PC-9 (cell line): Measurements from ENCODE around the gene EEF1AKMT3. TPM values are rescaled to one million over a fixed set of nuclear protein-coding genes. Genes with fewer than 3 reads are reported as not detected.

Experiments
- BruUV-seq: library from RNA; stranded (reverse); fragments of 400-500 nt; replicated peaks from 2 replicates; lab custom pipeline; 2021; lab: Mats Ljungman, UMichigan
- CTCF ChIA-PET: fragments of 300-600 bp; sonication (Branson Sonifier 250); formaldehyde crosslinking; loops from one replicate; lab custom pipeline; 2022; ENCODE audit warnings: antibody characterized with exemption; lab: Charles Lee
- POLR2A ChIA-PET: fragments of 300-600 bp; sonication (Branson Sonifier 250); formaldehyde crosslinking; loops from one replicate; lab custom pipeline; 2022; ENCODE audit warnings: antibody characterized with exemption; ENCODE audit not compliant: unreplicated experiment; lab: Charles Lee
- DNase-seq, 2 experiments: peaks; one replicate each; pipeline versions ENCODE4 v3.0.0 to v3.0.0-alpha.2; 2015 to 2022; ENCODE audit warnings: mixed read lengths in 1 of 2
- H2AFZ ChIP-seq: fragments of 200-600 bp; sonication (generic); 2 replicates; pipeline ENCODE4 v1.8.1; 2017; ENCODE audit warnings: antibody characterized with exemption
- H3F3A ChIP-seq: fragments of 200-600 bp; sonication (generic); 2 replicates; pipeline ENCODE4 v1.8.1; 2017; ENCODE audit warnings: antibody characterized with exemption, mild to moderate bottlenecking, low read depth; ENCODE audit not compliant: insufficient read depth
- H3K27ac ChIP-seq: fragments of 200-600 bp; sonication (generic); 2 replicates; pipeline ENCODE4 v1.6.1; 2016; ENCODE audit warnings: mixed run types
- H3K27me3 ChIP-seq: fragments of 200-600 bp; sonication (generic); 2 replicates; pipeline ENCODE4 v1.6.1; 2016; ENCODE audit warnings: low read depth, mixed run types; ENCODE audit not compliant: insufficient read depth
- H3K36me3 ChIP-seq: fragments of 200-600 bp; sonication (generic); 2 replicates; pipeline ENCODE4 v1.6.1; 2016; ENCODE audit warnings: low read depth, mixed run types
- H3K4me1 ChIP-seq: fragments of 200-600 bp; sonication (generic); replicated peaks from 2 replicates; pipeline ENCODE4 v1.6.1; 2016; ENCODE audit warnings: mixed run types; ENCODE audit not compliant: insufficient read depth
- H3K4me2 ChIP-seq: fragments of 200-600 bp; sonication (generic); 2 replicates; pipeline ENCODE4 v1.6.1; 2017; ENCODE audit warnings: mixed run types
- H3K4me3 ChIP-seq: fragments of 200-600 bp; sonication (generic); 2 replicates; pipeline ENCODE4 v1.6.1; 2016; ENCODE audit warnings: mixed run types
- H3K79me2 ChIP-seq: fragments of 200-600 bp; sonication (generic); 2 replicates; pipeline ENCODE4 v1.6.1; 2017; ENCODE audit warnings: low read depth, mixed run types
- H3K9me2 ChIP-seq: fragments of 200-600 bp; sonication (generic); 2 replicates; pipeline ENCODE4 v1.8.1; 2017; ENCODE audit warnings: mild to moderate bottlenecking; ENCODE audit not compliant: insufficient read depth
- H3K9me3 ChIP-seq: fragments of 200-600 bp; sonication (generic); 2 replicates; pipeline ENCODE4 v1.8.1; 2016; ENCODE audit warnings: low read depth; ENCODE audit not compliant: insufficient read depth
- H4K20me1 ChIP-seq: fragments of 200-600 bp; sonication (generic); 2 replicates; pipeline ENCODE4 v1.8.1; 2017; ENCODE audit not compliant: insufficient read depth
- CTCF ChIP-seq: fragments of 200-600 bp; sonication (generic); conservative IDR thresholded peaks from 2 replicates; pipeline ENCODE4 v1.6.1; 2017; ENCODE audit warnings: mixed run types, antibody characterized with exemption, mild to moderate bottlenecking, moderate library complexity
- EZH2 ChIP-seq: fragments of 200-600 bp; sonication (generic); IDR thresholded peaks from 2 replicates; pipeline ENCODE4 v1.8.0; 2017; ENCODE audit warnings: antibody characterized with exemption, low read depth
- intact Hi-C: fragments of 100-400 bp; cut with micrococcal nuclease; formaldehyde crosslinking; loops from one replicate; pipeline ENCODE4 v1.10.0; 2022; ENCODE audit not compliant: unreplicated experiment
- total RNA-seq: library from RNA; stranded (reverse); gene quantifications from 2 replicates; pipeline ENCODE4 v1.2.3, GENCODE V29; 2021

EEF1AKMT3 gene
- total RNA-seq, 1 experiment from 2014 or later, result 13.1 TPM

GRCh38 chr12:57733928-57734327, 38.5 kb upstream of the EEF1AKMT3 start:
- Histone ChIP-seq H3F3A (peaks cover 5% of the 10 kb centered on the region; the same call in 1 of the 2 replicates), H3K9me2 (no peaks in the 10 kb centered on the region), H4K20me1 (no peaks in the 10 kb centered on the region), H3K4me3 (no peak overlapping the region), H3K27ac (no peak overlapping the region), H3K79me2 (no peaks in the 10 kb centered on the region), H3K27me3 (peaks cover 22% of the 10 kb centered on the region), H2AFZ (no peak overlapping the region), H3K36me3 (no peaks in the 10 kb centered on the region), H3K4me2 (no peak overlapping the region), H3K4me1 (no peaks in the 10 kb centered on the region), H3K9me3 (no peaks in the 10 kb centered on the region)
- no TSS peak for BruUV-seq
- POLR2A ChIA-PET, result no interaction called here
- TF ChIP-seq CTCF, result no peak
- TF ChIP-seq EZH2, result no peak
- DNase-seq, result no peak
- intact Hi-C loops, result no loop called here
- CTCF ChIA-PET, result no interaction called here

- no peak for DNase-seq
- TF ChIP-seq CTCF (no peak), EZH2 (no peak)
- Histone ChIP-seq H3K4me2 (no peak overlapping the region), H3K4me3 (no peak overlapping the region), H3K36me3 (no peaks in the 10 kb centered on the region), H3K27me3 (peaks cover 22% of the 10 kb centered on the region), H3K27ac (no peak overlapping the region), H3K9me3 (no peaks in the 10 kb centered on the region), H4K20me1 (no peaks in the 10 kb centered on the region), H3F3A (peaks cover 5% of the 10 kb centered on the region; the same call in 1 of the 2 replicates), H3K4me1 (no peaks in the 10 kb centered on the region), H3K79me2 (no peaks in the 10 kb centered on the region), H3K9me2 (no peaks in the 10 kb centered on the region), H2AFZ (no peak overlapping the region)
- BruUV-seq, result no TSS peak
- intact Hi-C loops, result no loop called here
- ChIA-PET POLR2A (no interaction called here), CTCF (no interaction called here)
Observed at GRCh38 chr12:57734591-57734990, 37.8 kb upstream of the EEF1AKMT3 start.

GRCh38 chr12:57735198-57735855, 37.1 kb upstream of the EEF1AKMT3 start:
- ChIA-PET POLR2A (interaction anchor here (0.6 kb wide), 1 partner anchor 129 kb away, joined by 6 read pairs; no protein-coding TSS in a partner anchor), CTCF (interaction anchor here (0.7 kb wide), 1 partner anchor 476 kb away, joined by 8 read pairs; no protein-coding TSS in a partner anchor)
- H3K36me3 ChIP-seq, result no peaks in the 10 kb centered on the region
- peaks cover 22% of the 10 kb centered on the region for H3K27me3 ChIP-seq
- intact Hi-C loops, result no loop called here
- no TSS peak for BruUV-seq
- H3K4me2 ChIP-seq, result no peak overlapping the region
- no peak overlapping the region for H3K27ac ChIP-seq
- H3K9me3 ChIP-seq, result no peaks in the 10 kb centered on the region
- TF ChIP-seq CTCF (no peak), EZH2 (no peak)
- no peaks in the 10 kb centered on the region for H3K4me1 ChIP-seq
- DNase-seq, result no peak
- H3K9me2 ChIP-seq, result no peaks in the 10 kb centered on the region
- H3K79me2 ChIP-seq, result no peaks in the 10 kb centered on the region
- no peak overlapping the region for H2AFZ ChIP-seq
- no peaks in the 10 kb centered on the region for H4K20me1 ChIP-seq
- H3K4me3 ChIP-seq, result no peak overlapping the region
- H3F3A ChIP-seq, result peaks cover 5% of the 10 kb centered on the region; the same call in 1 of the 2 replicates
